ENCODE results near the gene ALCAM.

DNA sequence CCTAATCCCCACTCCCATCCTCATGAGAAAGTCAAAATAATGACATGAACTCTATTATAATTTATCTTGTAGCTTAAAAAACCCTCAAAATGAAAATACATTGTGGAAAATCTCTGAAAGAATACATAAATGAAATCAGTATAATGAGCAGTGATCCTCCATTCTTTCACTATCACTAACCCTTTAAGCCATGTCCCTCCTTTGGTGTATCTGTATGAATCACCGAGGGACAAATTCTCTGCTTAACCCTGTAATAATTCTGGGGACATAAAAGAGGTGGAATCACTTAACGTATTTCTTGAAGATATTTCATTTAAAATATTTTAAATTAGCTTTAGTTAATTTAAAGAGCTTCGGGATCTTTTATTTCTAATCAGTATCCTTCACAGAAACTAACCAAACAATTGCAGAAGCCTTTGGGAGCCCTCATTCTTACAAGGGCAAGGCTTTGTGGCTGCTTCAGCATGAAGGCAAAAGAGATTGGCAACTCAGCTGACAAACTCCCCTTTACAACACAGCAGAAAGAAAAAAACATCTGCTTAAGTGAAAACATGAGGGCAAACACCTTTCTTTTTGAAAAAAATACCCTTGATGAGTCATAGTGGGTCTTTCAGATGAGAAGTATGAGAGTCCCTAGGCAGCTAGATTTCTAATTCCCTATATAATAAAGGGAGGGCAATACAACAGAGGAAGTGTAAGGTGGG, 44.0 kb upstream of the ALCAM start:
- TF ChIP-seq, protein P1, sequence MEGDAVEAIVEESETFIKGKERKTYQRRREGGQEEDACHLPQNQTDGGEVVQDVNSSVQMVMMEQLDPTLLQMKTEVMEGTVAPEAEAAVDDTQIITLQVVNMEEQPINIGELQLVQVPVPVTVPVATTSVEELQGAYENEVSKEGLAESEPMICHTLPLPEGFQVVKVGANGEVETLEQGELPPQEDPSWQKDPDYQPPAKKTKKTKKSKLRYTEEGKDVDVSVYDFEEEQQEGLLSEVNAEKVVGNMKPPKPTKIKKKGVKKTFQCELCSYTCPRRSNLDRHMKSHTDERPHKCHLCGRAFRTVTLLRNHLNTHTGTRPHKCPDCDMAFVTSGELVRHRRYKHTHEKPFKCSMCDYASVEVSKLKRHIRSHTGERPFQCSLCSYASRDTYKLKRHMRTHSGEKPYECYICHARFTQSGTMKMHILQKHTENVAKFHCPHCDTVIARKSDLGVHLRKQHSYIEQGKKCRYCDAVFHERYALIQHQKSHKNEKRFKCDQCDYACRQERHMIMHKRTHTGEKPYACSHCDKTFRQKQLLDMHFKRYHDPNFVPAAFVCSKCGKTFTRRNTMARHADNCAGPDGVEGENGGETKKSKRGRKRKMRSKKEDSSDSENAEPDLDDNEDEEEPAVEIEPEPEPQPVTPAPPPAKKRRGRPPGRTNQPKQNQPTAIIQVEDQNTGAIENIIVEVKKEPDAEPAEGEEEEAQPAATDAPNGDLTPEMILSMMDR (IDR thresholded peaks at IDR 0.05; ENCODE audit: control extremely low read depth in 1 of 3, insufficient read depth in 1 of 3, low read depth in 1 of 3, low read length in 3 of 3) = no peak
- no peak for TF ChIP-seq TAF1 (IDR thresholded peaks at IDR 0.05; ENCODE audit: low read depth, low read length)
- no peak for TF ChIP-seq CEBPB (IDR thresholded peaks at IDR 0.05; ENCODE audit: low read depth, low read length)

Data from H1 (cell line).